Measurements from ENCODE around the gene USP19. TPM values are rescaled to one million over a fixed set of nuclear protein-coding genes. Genes with fewer than 3 reads are reported as not detected.

Gene USP19
- polyA plus RNA-seq, 2 of the 4 experiments (the other 2 are of a cell fraction), result 21.6 to 30.5 TPM

DNA sequence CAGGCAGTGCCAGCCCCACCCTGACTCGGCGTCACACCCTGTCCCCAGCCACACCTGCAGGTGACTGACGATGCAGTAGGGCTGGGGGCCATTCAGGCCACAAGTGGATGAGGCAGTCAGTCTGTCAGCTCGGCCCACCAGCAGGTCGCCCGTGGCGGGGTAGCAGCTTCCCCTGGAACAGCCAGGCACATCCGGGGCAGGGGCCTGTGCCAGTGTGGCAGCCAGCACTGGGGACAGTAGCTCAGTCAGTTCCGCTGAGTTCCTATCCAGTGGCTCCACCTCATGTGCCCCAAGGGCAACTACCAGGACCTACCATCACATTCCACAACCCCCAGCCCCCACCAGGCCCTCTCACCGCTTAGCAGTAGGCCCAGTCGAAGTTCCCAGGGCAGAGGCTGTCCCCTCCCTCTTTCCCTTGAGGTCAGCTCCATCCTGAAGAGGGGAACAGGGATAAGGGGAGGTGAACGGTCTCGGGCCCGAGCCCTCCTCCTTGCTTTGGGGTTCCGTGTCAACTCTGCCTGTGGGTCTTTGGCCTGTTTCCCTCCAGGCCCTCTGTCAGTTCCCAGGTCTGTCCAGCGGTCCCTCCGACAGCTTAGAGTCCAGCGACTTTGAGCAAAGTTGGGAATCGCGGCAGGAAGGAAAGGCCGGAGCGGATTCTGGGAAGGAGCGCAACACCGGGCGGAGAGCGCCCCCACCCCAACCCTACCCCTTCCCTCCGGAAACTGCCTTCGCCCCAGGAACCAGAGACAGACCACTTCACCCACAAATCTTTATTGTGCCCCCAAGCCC, 12.0 kb upstream of the USP19 start, which contains the start of gene LAMB2:
Gene LAMB2 (minus strand): TSS at position 614 of the 789 bp plus-strand sequence. CDS start 183 bp downstream, at position 431.
- TF ChIP-seq, protein P1, sequence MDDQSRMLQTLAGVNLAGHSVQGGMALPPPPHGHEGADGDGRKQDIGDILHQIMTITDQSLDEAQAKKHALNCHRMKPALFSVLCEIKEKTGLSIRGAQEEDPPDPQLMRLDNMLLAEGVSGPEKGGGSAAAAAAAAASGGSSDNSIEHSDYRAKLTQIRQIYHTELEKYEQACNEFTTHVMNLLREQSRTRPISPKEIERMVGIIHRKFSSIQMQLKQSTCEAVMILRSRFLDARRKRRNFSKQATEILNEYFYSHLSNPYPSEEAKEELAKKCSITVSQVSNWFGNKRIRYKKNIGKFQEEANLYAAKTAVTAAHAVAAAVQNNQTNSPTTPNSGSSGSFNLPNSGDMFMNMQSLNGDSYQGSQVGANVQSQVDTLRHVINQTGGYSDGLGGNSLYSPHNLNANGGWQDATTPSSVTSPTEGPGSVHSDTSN (IDR thresholded peaks at IDR 0.05), result no peak
- TF ChIP-seq, protein P2, sequence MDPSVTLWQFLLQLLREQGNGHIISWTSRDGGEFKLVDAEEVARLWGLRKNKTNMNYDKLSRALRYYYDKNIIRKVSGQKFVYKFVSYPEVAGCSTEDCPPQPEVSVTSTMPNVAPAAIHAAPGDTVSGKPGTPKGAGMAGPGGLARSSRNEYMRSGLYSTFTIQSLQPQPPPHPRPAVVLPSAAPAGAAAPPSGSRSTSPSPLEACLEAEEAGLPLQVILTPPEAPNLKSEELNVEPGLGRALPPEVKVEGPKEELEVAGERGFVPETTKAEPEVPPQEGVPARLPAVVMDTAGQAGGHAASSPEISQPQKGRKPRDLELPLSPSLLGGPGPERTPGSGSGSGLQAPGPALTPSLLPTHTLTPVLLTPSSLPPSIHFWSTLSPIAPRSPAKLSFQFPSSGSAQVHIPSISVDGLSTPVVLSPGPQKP (IDR thresholded peaks at IDR 0.05; ENCODE audit: low read depth, low read length), result no peak
- TF ChIP-seq HDAC2 (IDR thresholded peaks at IDR 0.05) (no peak), POLR2A (IDR thresholded peaks at IDR 0.05; ENCODE audit: low read length) (peak; percentile 29; the same call in 1 of the 2 replicates), KDM5A (IDR thresholded peaks at IDR 0.05) (no peak), MAFK (IDR thresholded peaks at IDR 0.05; ENCODE audit: partially characterized antibody) (no peak), EHF (CRISPR knock-in tag; IDR thresholded peaks at IDR 0.05) (no peak), ZNF302 (CRISPR knock-in tag; IDR thresholded peaks at IDR 0.05) (no peak), RCOR1 (IDR thresholded peaks at IDR 0.05; ENCODE audit: low read depth, low read length) (no peak), PHF8 (IDR thresholded peaks at IDR 0.05; ENCODE audit: borderline replicate concordance, low read depth) (0 out of 2 replicates have a peak, but pooled peaks have one; percentile 24), HOXA7 (CRISPR knock-in tag; IDR thresholded peaks at IDR 0.05) (no peak), HEYL (CRISPR knock-in tag; IDR thresholded peaks at IDR 0.05) (no peak), GATA3 (IDR thresholded peaks at IDR 0.05; ENCODE audit: borderline replicate concordance) (no peak), SREBF2 (IDR thresholded peaks at IDR 0.05) (no peak), ZFP36 (IDR thresholded peaks at IDR 0.05; ENCODE audit: borderline replicate concordance, partially characterized antibody) (no peak)
- TF ChIP-seq, protein P3, sequence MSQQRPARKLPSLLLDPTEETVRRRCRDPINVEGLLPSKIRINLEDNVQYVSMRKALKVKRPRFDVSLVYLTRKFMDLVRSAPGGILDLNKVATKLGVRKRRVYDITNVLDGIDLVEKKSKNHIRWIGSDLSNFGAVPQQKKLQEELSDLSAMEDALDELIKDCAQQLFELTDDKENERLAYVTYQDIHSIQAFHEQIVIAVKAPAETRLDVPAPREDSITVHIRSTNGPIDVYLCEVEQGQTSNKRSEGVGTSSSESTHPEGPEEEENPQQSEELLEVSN (IDR thresholded peaks at IDR 0.05; ENCODE audit: borderline replicate concordance, low read depth), result peak; percentile 36; the same call in 1 of the 2 replicates
- TF ChIP-seq, protein P4, sequence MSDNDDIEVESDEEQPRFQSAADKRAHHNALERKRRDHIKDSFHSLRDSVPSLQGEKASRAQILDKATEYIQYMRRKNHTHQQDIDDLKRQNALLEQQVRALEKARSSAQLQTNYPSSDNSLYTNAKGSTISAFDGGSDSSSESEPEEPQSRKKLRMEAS (IDR thresholded peaks at IDR 0.05), result peak; percentile 27; the same call in 1 of the 2 replicates
- TF ChIP-seq, protein P5, sequence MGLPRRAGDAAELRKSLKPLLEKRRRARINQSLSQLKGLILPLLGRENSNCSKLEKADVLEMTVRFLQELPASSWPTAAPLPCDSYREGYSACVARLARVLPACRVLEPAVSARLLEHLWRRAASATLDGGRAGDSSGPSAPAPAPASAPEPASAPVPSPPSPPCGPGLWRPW (IDR thresholded peaks at IDR 0.05), result no peak
- TF ChIP-seq, protein P6, sequence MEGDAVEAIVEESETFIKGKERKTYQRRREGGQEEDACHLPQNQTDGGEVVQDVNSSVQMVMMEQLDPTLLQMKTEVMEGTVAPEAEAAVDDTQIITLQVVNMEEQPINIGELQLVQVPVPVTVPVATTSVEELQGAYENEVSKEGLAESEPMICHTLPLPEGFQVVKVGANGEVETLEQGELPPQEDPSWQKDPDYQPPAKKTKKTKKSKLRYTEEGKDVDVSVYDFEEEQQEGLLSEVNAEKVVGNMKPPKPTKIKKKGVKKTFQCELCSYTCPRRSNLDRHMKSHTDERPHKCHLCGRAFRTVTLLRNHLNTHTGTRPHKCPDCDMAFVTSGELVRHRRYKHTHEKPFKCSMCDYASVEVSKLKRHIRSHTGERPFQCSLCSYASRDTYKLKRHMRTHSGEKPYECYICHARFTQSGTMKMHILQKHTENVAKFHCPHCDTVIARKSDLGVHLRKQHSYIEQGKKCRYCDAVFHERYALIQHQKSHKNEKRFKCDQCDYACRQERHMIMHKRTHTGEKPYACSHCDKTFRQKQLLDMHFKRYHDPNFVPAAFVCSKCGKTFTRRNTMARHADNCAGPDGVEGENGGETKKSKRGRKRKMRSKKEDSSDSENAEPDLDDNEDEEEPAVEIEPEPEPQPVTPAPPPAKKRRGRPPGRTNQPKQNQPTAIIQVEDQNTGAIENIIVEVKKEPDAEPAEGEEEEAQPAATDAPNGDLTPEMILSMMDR (IDR thresholded peaks at IDR 0.05), result peak; percentile 16; the same call in 1 of the 3 replicates
- TF ChIP-seq, protein P7, sequence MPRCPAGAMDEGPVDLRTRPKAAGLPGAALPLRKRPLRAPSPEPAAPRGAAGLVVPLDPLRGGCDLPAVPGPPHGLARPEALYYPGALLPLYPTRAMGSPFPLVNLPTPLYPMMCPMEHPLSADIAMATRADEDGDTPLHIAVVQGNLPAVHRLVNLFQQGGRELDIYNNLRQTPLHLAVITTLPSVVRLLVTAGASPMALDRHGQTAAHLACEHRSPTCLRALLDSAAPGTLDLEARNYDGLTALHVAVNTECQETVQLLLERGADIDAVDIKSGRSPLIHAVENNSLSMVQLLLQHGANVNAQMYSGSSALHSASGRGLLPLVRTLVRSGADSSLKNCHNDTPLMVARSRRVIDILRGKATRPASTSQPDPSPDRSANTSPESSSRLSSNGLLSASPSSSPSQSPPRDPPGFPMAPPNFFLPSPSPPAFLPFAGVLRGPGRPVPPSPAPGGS (IDR thresholded peaks at IDR 0.05), result no peak
- Histone ChIP-seq H3K4me3 (peak within 1 kb of the TSS; percentile 80), H3K27ac (peak within 1 kb of the TSS; percentile 99 to 100), H3K4me1 (peaks cover 18% of the 10 kb centered on the region), H3K4me2 (peak within 1 kb of the TSS; percentile 97), H3K9me3 (no peaks in the 10 kb centered on the region)
- POLR2A ChIA-PET, result interaction anchor here (1.0 to 2.2 kb wide), 5 partner anchors 12 to 279 kb away, joined by 3 to 26 read pairs (median 6); partner anchors contain the start of genes IMPDH2, NDUFAF3, QRICH1 and RHOA
- CTCF ChIA-PET, result interaction anchor here (0.7 to 1.5 kb wide), 11 partner anchors 15 to 789 kb away, joined by 3 to 5 read pairs (median 3); partner anchors contain the start of gene QRICH1
- ATAC-seq (peak; percentile 74 to 84), DNase-seq (ENCODE audit: low read depth in 1 of 2, low spot score in 1 of 2) (peak; percentile 67 to 69), FAIRE-seq (no peak)
- WGBS (ENCODE audit: missing lambda C conversion rate), result 6% methylated on average over 17 of the region's 28 CpGs

All from A549 (cell line).